Islet of Langerhans (tissue), 1 donor: ENCODE data around the gene RPTN.

Experiments
- FAIRE-seq: peaks from one replicate; lab custom pipeline; 2011; peaks lifted over from hg19 to GRCh38; lab: Jason Lieb, UNC

The RPTN gene

GRCh38 chr1:152110860-152111514 is 48.0 kb downstream of the RPTN start:
- FAIRE-seq: no peak

- no peak for FAIRE-seq
These were observed 48.6 kb downstream of the RPTN start for GRCh38 chr1:152110365-152110859.

- FAIRE-seq: no peak
These were observed 49.1 kb downstream of the RPTN start for GRCh38 chr1:152109998-152110294.

DNA sequence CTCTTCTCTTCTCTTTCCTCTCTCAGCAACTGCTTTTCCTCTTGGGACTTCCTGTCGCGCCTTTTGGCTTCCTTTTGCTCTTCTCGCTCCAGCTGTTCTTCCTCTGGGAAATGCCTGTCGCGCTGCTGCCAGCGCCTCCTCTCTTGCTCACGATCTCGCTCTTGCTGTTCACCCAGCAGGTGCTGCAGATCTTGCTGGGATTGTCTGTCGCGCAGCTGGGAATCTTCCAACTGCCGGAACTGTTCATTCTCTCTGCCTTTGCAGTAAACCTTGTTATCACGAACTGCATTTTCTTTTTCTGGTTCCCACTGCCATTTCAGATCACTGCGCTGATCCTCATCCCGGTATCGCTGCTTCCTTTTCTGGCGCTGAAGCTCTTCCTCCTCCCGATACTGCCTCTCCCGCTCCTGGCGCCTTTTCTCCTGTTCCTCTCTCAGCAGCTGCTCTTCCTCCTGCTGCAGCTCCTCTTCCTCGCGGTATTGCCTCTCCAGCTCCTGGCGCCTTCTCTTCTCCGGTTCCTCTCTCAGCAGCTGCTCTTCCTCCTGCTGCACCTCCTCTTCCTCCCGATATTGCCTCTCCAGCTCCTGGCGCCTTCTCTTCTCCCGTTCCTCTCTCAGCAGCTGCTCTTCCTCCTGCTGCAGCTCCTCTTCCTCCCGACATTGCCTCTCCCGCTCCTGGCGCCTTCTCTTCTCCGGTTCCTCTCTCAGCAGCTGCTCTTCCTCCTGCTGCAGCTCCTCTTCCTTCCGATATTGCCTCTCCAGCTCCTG is 49.6 kb downstream of the RPTN start:
- FAIRE-seq: no peak

DNA sequence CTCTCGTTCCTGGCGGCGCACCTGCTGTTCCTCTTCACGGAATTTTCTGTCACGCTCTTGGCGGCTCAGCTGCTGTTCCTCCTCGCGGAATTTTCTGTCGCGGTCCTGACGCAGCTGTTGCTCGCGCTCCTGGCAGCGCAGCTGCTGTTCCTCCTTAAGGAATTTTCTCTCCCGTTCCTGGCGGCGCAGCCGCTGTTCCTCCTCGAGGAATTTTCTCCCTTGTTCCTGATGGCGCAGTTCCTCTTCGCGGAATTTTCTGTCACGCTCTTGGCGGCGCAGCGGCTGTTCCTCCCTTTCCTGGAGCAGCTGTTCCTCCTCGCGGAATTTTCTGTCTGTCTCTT is 50.2 kb downstream of the RPTN start:
- no peak for FAIRE-seq

GRCh38 chr1:152107984-152108881 is 50.8 kb downstream of the RPTN start:
- no peak for FAIRE-seq

DNA sequence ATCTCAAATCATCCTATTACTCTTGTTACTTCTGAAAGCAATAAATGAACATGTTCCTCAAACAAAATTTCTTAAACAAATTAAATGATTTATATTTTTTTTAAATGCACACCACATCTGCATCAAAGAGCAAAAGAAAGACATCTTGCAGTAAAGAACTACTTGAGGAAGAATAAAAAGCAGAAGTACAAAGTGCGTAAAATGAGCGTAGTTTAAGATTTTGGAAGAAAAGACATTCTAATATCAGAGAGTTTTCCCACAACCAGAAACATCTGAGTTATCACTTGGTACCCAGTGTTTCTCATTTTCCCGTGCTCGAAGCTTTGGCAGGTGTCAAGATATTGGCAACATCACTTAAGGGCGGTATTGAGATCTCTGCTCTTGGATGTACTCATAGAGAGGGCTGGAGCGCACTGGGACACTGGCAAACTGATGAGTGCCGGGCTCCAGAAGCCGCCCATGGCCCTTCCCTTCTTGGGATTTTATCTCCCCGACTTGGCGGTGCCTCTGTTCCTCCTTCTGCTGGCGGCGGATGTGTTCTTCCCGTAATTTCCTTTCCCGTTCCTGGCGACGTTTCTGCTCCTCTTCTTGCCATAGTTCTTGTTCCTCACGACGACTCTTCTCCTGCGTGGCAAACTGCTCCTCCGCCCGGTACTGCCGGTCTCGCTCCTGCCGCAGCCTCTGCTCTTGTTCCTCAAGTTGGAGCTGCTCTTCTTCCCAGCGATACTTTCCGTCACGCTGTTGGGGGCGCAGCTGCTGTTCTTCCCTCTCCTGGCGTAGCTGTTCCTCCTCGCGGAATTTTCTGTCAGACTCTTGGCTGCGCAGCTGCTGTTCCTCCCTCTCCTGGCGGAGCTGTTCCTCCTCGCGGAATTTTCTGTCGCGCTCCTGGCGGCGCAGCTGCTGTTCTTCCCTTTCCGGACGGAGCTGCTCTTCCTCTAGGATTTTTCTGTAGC is 51.7 kb downstream of the RPTN start:
- no peak for FAIRE-seq

DNA sequence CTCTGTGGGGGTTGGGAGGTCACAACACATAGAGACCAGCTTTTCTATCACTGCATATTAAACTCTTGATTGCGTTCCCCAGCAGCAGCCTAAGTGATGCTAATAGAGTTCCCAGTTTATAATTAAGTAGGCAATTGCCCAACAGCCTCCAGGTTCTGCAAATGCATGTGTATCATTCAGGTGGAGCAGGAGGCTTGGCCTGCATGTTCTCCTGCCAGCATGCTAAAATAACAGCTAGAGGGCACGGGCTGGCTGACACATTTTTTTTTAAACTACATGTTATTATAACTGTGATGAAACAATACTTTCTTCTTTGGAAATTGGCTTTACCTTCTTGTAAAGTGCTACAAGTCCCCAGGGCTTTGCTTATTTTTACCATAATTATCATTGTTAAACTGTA is 54.2 kb downstream of the RPTN start:
- no peak for FAIRE-seq
